Measurements from ENCODE around the gene PAK5.

DNA sequence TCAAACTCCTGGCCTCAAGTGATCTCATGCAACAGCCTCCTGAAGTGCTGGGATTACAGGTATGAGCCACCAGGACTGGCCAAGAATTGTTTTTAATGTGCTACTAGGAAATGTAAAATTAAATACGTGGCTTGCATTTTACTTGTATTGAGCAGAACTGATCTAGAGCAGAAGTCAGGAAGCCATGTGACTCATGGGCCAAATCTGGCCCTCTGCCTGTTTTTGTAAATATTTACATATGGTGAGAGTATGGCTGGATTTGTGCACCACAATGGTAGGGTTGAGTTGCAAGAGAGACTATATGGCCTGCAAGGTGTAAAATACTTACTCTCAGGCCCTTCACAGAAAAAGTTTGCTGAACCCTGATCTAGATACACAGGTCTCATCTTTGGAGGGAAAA, 248.7 kb downstream of the PAK5 start:
- TF ChIP-seq EZH2 (IDR thresholded peaks at IDR 0.05) (no peak), CTCF (IDR thresholded peaks at IDR 0.05) (no peak), EZH2phosphoT487 (IDR thresholded peaks at IDR 0.05) (no peak)
